Liver (tissue), 9 donors: ENCODE results near the gene DUS1L. TPM values are rescaled to one million over a fixed set of nuclear protein-coding genes. Genes with fewer than 3 reads are reported as not detected.

Experiments used
- DNase-seq: peaks from one replicate; pipeline ENCODE4 v3.0.0-alpha.2; 2017; ENCODE audit warnings: low spot score
- H3K27ac ChIP-seq, 2 donors: one replicate each; pipeline ENCODE4 v1.7.0; 2013; ENCODE audit warnings: inconsistent platforms in 2 of 2, low read length in 2 of 2, control low read depth in 1 of 2, low read depth in 1 of 2, mild to moderate bottlenecking in 1 of 2
- H3K27me3 ChIP-seq, 4 donors: one replicate each; pipeline versions ENCODE4 v1.6.1 to v1.7.0; 2013; ENCODE audit warnings: low read length in 3 of 4, inconsistent platforms in 1 of 4, mild to moderate bottlenecking in 1 of 4, moderate library complexity in 1 of 4; ENCODE audit not compliant: control insufficient read depth in 4 of 4, insufficient read depth in 4 of 4
- H3K36me3 ChIP-seq, 4 donors: one replicate each; pipeline versions ENCODE4 v1.6.1 to v1.7.0; 2013; ENCODE audit warnings: low read length in 3 of 4, mild to moderate bottlenecking in 3 of 4, low read depth in 1 of 4, moderate library complexity in 1 of 4; ENCODE audit not compliant: control insufficient read depth in 4 of 4, insufficient read depth in 3 of 4
- H3K4me1 ChIP-seq, 4 donors: one replicate each; pipeline versions ENCODE4 v1.6.1 to v1.7.0; 2013; ENCODE audit warnings: low read length in 3 of 4, mild to moderate bottlenecking in 3 of 4, moderate library complexity in 1 of 4; ENCODE audit not compliant: control insufficient read depth in 4 of 4, insufficient read depth in 4 of 4
- H3K4me3 ChIP-seq, 3 donors: one replicate each; pipeline versions ENCODE4 v1.6.1 to v1.7.0; 2013; ENCODE audit warnings: low read length in 3 of 3, control low read depth in 1 of 3, low read depth in 1 of 3, mild to moderate bottlenecking in 1 of 3
- H3K9ac ChIP-seq, 2 donors: one replicate each; pipeline ENCODE4 v1.7.0; 2013; ENCODE audit warnings: low read length in 2 of 2, mild to moderate bottlenecking in 2 of 2, moderate library complexity in 2 of 2, control low read depth in 1 of 2, low read depth in 1 of 2
- H3K9me3 ChIP-seq, 4 donors: one replicate each; pipeline versions ENCODE4 v1.6.1 to v1.7.0; 2013; ENCODE audit warnings: low read length in 3 of 4; ENCODE audit not compliant: control insufficient read depth in 4 of 4
- ATF3 ChIP-seq: IDR thresholded peaks from 2 replicates; pipeline ENCODE4 v1.6.1; 2016; ENCODE audit warnings: antibody characterized with exemption
- CTCF ChIP-seq: fragments of 150-350 bp; IDR thresholded peaks from 2 replicates; pipeline ENCODE4 v1.5.1; 2017; ENCODE audit warnings: improper control_type of control experiment, low read depth, low read length; ENCODE audit not compliant: missing input control
- FOXA2 ChIP-seq: IDR thresholded peaks from 2 replicates; pipeline ENCODE4 v1.6.1; 2016; ENCODE audit warnings: antibody characterized with exemption
- GABPA ChIP-seq, 2 donors: IDR thresholded peaks in 1 of 2; conservative IDR thresholded peaks in 1 of 2; 2 replicates each; pipeline ENCODE4 v1.6.1; 2016; ENCODE audit warnings: antibody characterized with exemption in 2 of 2, mild to moderate bottlenecking in 1 of 2, moderate library complexity in 1 of 2
- HNF4A ChIP-seq, 2 donors: conservative IDR thresholded peaks; 2 replicates each; pipeline ENCODE4 v1.6.1; 2016; ENCODE audit warnings: antibody characterized with exemption in 2 of 2, mild to moderate bottlenecking in 2 of 2
- HNF4G ChIP-seq: IDR thresholded peaks from 2 replicates; pipeline ENCODE4 v1.6.1; 2016; ENCODE audit warnings: antibody characterized with exemption
- JUND ChIP-seq, 2 donors: IDR thresholded peaks; 2 replicates each; pipeline ENCODE4 v1.6.1; 2016; ENCODE audit warnings: antibody characterized with exemption in 2 of 2
- MAX ChIP-seq: IDR thresholded peaks from 2 replicates; pipeline ENCODE4 v1.6.1; 2016; ENCODE audit warnings: antibody characterized with exemption
- NR2F2 ChIP-seq: IDR thresholded peaks from 2 replicates; pipeline ENCODE4 v1.6.1; 2016; ENCODE audit warnings: antibody characterized with exemption
- RAD21 ChIP-seq, 2 donors: IDR thresholded peaks; 2 replicates each; pipeline ENCODE4 v1.6.1; 2016; ENCODE audit warnings: antibody characterized with exemption in 2 of 2, mild to moderate bottlenecking in 2 of 2
- REST ChIP-seq: IDR thresholded peaks from 2 replicates; pipeline ENCODE4 v1.6.1; 2016; ENCODE audit warnings: antibody characterized with exemption, mild to moderate bottlenecking
- SP1 ChIP-seq: IDR thresholded peaks from 2 replicates; pipeline ENCODE4 v1.6.1; 2018; ENCODE audit warnings: antibody characterized with exemption, mild to moderate bottlenecking
- TAF1 ChIP-seq: conservative IDR thresholded peaks from 2 replicates; pipeline ENCODE4 v1.6.1; 2016; ENCODE audit warnings: antibody characterized with exemption, mild to moderate bottlenecking
- YY1 ChIP-seq: IDR thresholded peaks from 2 replicates; pipeline ENCODE4 v1.6.1; 2016; ENCODE audit warnings: antibody characterized with exemption, mild to moderate bottlenecking
- ZBTB33 ChIP-seq: IDR thresholded peaks from 2 replicates; pipeline ENCODE4 v1.6.1; 2016; ENCODE audit warnings: antibody characterized with exemption
- WGBS: extraction: QIAGEN DNeasy Blood & Tissue Kit; methylation state at CpG from one replicate; pipeline ENCODE4 v1.1.7; 2013; 5-methylcytosine and 5-hydroxymethylcytosine counted together
- polyA plus RNA-seq, 2 donors: library from polyadenylated mRNA; stranded (reverse) in 1 of 2; unstranded in 1 of 2; fragments of 200-250 nt in 1 of 2; fragments of >200 nt in 1 of 2; fragmentation: Nextera tagmentation in 1 of 2; extraction: Ambion mirVana in 1 of 2; gene quantifications; one replicate each; pipeline versions ENCODE4 v1.2.1 to v1.2.3, GENCODE V29; 2013 to 2015
- total RNA-seq, 2 donors: library from RNA; depleted of rRNA; stranded (reverse); fragments of >200 nt; gene quantifications; one replicate each; pipeline ENCODE4 v1.2.3, GENCODE V29; 2014
- donor health status: healthy.
- donor health status: healthy.
- donor health status: healthy.
- donor health status: healthy.
- donor health status: healthy.

The DUS1L gene
- total and polyA plus RNA-seq, 4 donors, result 40.6 to 74.7 (median 53.3) TPM

GRCh38 chr17:82015311-82015971, 50.2 kb downstream of the DUS1L start:
- TF ChIP-seq ZBTB33, result no peak
- no peak for TF ChIP-seq HNF4G
- TF ChIP-seq TAF1, result no peak
- TF ChIP-seq GABPA (IDR thresholded peaks at IDR 0.05 in 1 of 2, conservative IDR thresholded peaks at IDR 0.05 in 1 of 2), result no peak
- no peak for TF ChIP-seq HNF4A (conservative IDR thresholded peaks at IDR 0.05)
- no peak for TF ChIP-seq JUND (IDR thresholded peaks at IDR 0.05)
- no peak for TF ChIP-seq ATF3
- TF ChIP-seq REST, result no peak
- no peak for TF ChIP-seq CTCF
- no peak for TF ChIP-seq RAD21 (IDR thresholded peaks at IDR 0.05)
- TF ChIP-seq NR2F2, result no peak
- no peak overlapping the region for H3K27ac ChIP-seq
- DNase-seq, result no peak
- H3K27me3 ChIP-seq, result no peaks in the 10 kb centered on the region
- H3K36me3 ChIP-seq, result peaks cover 0 to 7% (median 3%) of the 10 kb centered on the region in 4 donors
- WGBS, result 90% methylated on average over 24 of the region's 24 CpGs
- H3K9ac ChIP-seq, result no peak overlapping the region
- no peak overlapping the region for H3K4me3 ChIP-seq
- H3K4me1 ChIP-seq, result peaks cover 0 to 13% (median 5%) of the 10 kb centered on the region in 4 donors
- no peaks in the 10 kb centered on the region for H3K9me3 ChIP-seq

GRCh38 chr17:82014971-82015310, 50.7 kb downstream of the DUS1L start:
- Histone ChIP-seq H3K36me3 (peaks cover 0 to 7% (median 3%) of the 10 kb centered on the region in 4 donors), H3K4me1 (peaks cover 0 to 8% (median 1%) of the 10 kb centered on the region in 4 donors), H3K27ac (no peak overlapping the region), H3K27me3 (no peaks in the 10 kb centered on the region), H3K4me3 (no peak overlapping the region), H3K9ac (no peak overlapping the region), H3K9me3 (no peaks in the 10 kb centered on the region)
- DNase-seq, result no peak
- TF ChIP-seq TAF1 (no peak), JUND (IDR thresholded peaks at IDR 0.05) (no peak), MAX (no peak), HNF4G (no peak), GABPA (IDR thresholded peaks at IDR 0.05 in 1 of 2, conservative IDR thresholded peaks at IDR 0.05 in 1 of 2) (no peak), HNF4A (conservative IDR thresholded peaks at IDR 0.05) (no peak), NR2F2 (no peak), FOXA2 (no peak), SP1 (no peak), YY1 (no peak), ZBTB33 (no peak)
- WGBS, result 91% methylated on average over 13 of the region's 13 CpGs
